ENCODE results near the gene CCDC6.

GRCh38 chr10:59880971-59881510 lies 25.3 kb downstream of the CCDC6 start:
- TF ChIP-seq SUZ12 (IDR thresholded peaks at IDR 0.05) (no peak), TARDBP (IDR thresholded peaks at IDR 0.05) (no peak), ELF4 (IDR thresholded peaks at IDR 0.05) (no peak), ARNT (IDR thresholded peaks at IDR 0.05) (no peak), NFRKB (IDR thresholded peaks at IDR 0.05) (no peak), FOXM1 (IDR thresholded peaks at IDR 0.05; ENCODE audit: borderline replicate concordance) (no peak), SP1 (IDR thresholded peaks at IDR 0.05) (no peak)

All from HEK293T (cell line).